K562 (cell line): ENCODE measurements around the gene NRXN3.

Experiments used
- POLR2A ChIP-seq: fragments of 450-650 bp; conservative IDR thresholded peaks from 2 replicates; pipeline ENCODE4 v1.6.1; 2016
- PRPF4 ChIP-seq: fragments of 200-400 bp; formaldehyde crosslinking; IDR thresholded peaks from one replicate; pipeline ENCODE4 v1.6.1; 2017; ENCODE audit warnings: low read length, low read depth, mild to moderate bottlenecking; ENCODE audit not compliant: insufficient read depth, poor library complexity, severe bottlenecking
- RAD21 ChIP-seq, 2 experiments: fragments of 250-450 bp in 1 of 2; fragments of 450-650 bp in 1 of 2; sonication (Bioruptor Pico) in 1 of 2; formaldehyde crosslinking in 1 of 2; IDR thresholded peaks in 1 of 2; conservative IDR thresholded peaks in 1 of 2; 2 replicates each; pipeline versions ENCODE4 v1.4.0 to v1.8.0; 2020 to 2022; ENCODE audit warnings: mild to moderate bottlenecking in 2 of 2, moderate library complexity in 1 of 2
- VEZF1 ChIP-seq: fragments of 200-800 bp; sonication (Bioruptor generic); IDR thresholded peaks from 2 replicates; pipeline ENCODE4 v1.6.1; 2017; ENCODE audit warnings: missing genetic modification characterization, missing compliant biosample characterization
- ZBTB8A ChIP-seq: fragments of 450-650 bp; IDR thresholded peaks from 2 replicates; pipeline ENCODE4 v1.6.1; 2018; ENCODE audit warnings: mild to moderate bottlenecking, moderate library complexity; ENCODE audit not compliant: partially characterized antibody
- ZNF512 ChIP-seq: IDR thresholded peaks from 2 replicates; pipeline ENCODE4 v1.6.1; 2016; ENCODE audit warnings: missing genetic modification characterization, missing compliant biosample characterization
- ZNF79 ChIP-seq: fragments of 250-450 bp; sonication (Bioruptor Pico); IDR thresholded peaks from 2 replicates; pipeline ENCODE4 v1.4.0; 2020; ENCODE audit warnings: low read depth, mild to moderate bottlenecking, moderate library complexity
- TF ChIP-seq, protein P1 (sequence below), 3 experiments: IDR thresholded peaks in 2 of 3; conservative IDR thresholded peaks in 1 of 3; 2 replicates each; pipeline ENCODE4 v1.5.1; 2011 to 2012; ENCODE audit warnings: low read length in 3 of 3, mild to moderate bottlenecking in 3 of 3, control low read depth in 2 of 3, improper control_type of control experiment in 1 of 3, inconsistent platforms in 1 of 3, low read depth in 1 of 3, mixed read lengths in 1 of 3, moderate library complexity in 1 of 3; ENCODE audit not compliant: insufficient read depth in 2 of 3

DNA sequence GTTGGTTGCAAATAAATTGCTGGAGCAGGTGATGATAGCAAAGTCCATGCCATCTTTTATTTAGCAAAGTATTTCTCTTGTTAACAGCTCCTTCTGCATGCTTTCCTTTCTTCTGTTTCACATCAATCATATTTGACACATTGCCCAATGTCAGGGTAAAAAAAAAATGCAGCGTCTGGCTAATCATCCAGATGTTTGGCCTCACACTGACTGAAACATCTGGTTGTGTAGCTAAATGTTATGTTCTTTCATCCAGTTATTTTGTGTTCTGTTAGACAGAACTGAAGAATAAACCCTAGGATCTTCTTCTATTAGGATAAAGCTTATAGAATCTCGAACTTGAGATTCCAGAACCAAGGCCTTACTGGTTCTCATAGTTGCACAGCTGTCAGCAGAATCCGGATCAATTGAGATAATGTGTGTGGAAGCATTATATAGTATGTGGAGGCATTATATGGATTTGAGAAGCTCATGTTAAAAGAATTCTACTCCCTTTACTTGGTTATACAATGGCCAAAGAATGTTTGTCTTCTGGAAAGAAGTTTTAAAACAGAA, 1182.0 kb downstream of the NRXN3 start:
- no peak for TF ChIP-seq ZNF512 (tag)
- no peak for TF ChIP-seq ZBTB8A
- no peak for TF ChIP-seq VEZF1 (CRISPR knock-in tag)
- TF ChIP-seq, protein P1, sequence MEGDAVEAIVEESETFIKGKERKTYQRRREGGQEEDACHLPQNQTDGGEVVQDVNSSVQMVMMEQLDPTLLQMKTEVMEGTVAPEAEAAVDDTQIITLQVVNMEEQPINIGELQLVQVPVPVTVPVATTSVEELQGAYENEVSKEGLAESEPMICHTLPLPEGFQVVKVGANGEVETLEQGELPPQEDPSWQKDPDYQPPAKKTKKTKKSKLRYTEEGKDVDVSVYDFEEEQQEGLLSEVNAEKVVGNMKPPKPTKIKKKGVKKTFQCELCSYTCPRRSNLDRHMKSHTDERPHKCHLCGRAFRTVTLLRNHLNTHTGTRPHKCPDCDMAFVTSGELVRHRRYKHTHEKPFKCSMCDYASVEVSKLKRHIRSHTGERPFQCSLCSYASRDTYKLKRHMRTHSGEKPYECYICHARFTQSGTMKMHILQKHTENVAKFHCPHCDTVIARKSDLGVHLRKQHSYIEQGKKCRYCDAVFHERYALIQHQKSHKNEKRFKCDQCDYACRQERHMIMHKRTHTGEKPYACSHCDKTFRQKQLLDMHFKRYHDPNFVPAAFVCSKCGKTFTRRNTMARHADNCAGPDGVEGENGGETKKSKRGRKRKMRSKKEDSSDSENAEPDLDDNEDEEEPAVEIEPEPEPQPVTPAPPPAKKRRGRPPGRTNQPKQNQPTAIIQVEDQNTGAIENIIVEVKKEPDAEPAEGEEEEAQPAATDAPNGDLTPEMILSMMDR (IDR thresholded peaks at IDR 0.05 in 2 of 3, conservative IDR thresholded peaks at IDR 0.05 in 1 of 3; ENCODE audit: insufficient read depth in 2 of 3, low read depth in 1 of 3, low read length in 3 of 3): no peak
- no peak for TF ChIP-seq ZNF79 (CRISPR knock-in tag)
- TF ChIP-seq PRPF4: no peak
- no peak for TF ChIP-seq POLR2A
- TF ChIP-seq RAD21 (CRISPR knock-in tag; conservative IDR thresholded peaks at IDR 0.05 in 1 of 2, IDR thresholded peaks at IDR 0.05 in 1 of 2): no peak
